Stimulated activated CD8-positive, alpha-beta memory T cell treated with anti-CD3 and anti-CD28 coated beads, Interleukin-4, amount 100 ng/mL, for 4 hours (primary cell): ENCODE measurements around the gene KDM4C.

ENCODE experiments used
- DNase-seq, 2 donors: peaks; one replicate each; pipeline ENCODE4 v3.0.0-alpha.2; 2020; ENCODE audit warnings: low read depth in 2 of 2, low spot score in 1 of 2

Gene KDM4C

GRCh38 chr9:7088611-7089010, 330.8 kb downstream of the KDM4C start:
- no peak for DNase-seq

- no peak for DNase-seq
Measured at GRCh38 chr9:7089406-7090193, 331.8 kb downstream of the KDM4C start.

- DNase-seq: no peak
Measured at GRCh38 chr9:7093040-7093439, 335.3 kb downstream of the KDM4C start.

GRCh38 chr9:7094052-7094451, 336.3 kb downstream of the KDM4C start:
- no peak for DNase-seq

GRCh38 chr9:7094576-7094975, 336.8 kb downstream of the KDM4C start:
- DNase-seq: no peak

GRCh38 chr9:7095058-7095457, 337.3 kb downstream of the KDM4C start:
- no peak for DNase-seq

- no peak for DNase-seq
Measured at GRCh38 chr9:7097040-7097715, 339.4 kb downstream of the KDM4C start.

GRCh38 chr9:7097785-7098752, 340.3 kb downstream of the KDM4C start:
- DNase-seq: no peak

- DNase-seq: no peak
Measured at GRCh38 chr9:7103367-7103766, 345.6 kb downstream of the KDM4C start.

GRCh38 chr9:7103771-7104170, 346.0 kb downstream of the KDM4C start:
- no peak for DNase-seq

- no peak for DNase-seq
Measured at GRCh38 chr9:7104625-7105024, 346.9 kb downstream of the KDM4C start.

GRCh38 chr9:7105095-7105494, 347.3 kb downstream of the KDM4C start:
- no peak for DNase-seq

GRCh38 chr9:7108936-7109335, 351.2 kb downstream of the KDM4C start:
- DNase-seq: no peak

- no peak for DNase-seq
Measured at GRCh38 chr9:7111413-7111812, 353.6 kb downstream of the KDM4C start.

- DNase-seq: no peak
Measured at GRCh38 chr9:7115606-7116005, 357.8 kb downstream of the KDM4C start.

GRCh38 chr9:7117676-7118561, 360.1 kb downstream of the KDM4C start:
- DNase-seq: no peak

- DNase-seq: no peak
Measured at GRCh38 chr9:7118633-7119032, 360.9 kb downstream of the KDM4C start.

- no peak for DNase-seq
Measured at GRCh38 chr9:7119612-7120011, 361.8 kb downstream of the KDM4C start.

GRCh38 chr9:7121055-7121454, 363.3 kb downstream of the KDM4C start:
- peak in 1 of 2 donors; percentile 4 for DNase-seq

- no peak for DNase-seq
Measured at GRCh38 chr9:7121664-7122063, 363.9 kb downstream of the KDM4C start.

- no peak for DNase-seq
Measured at GRCh38 chr9:7123743-7124142, 366.0 kb downstream of the KDM4C start.
